ENCODE measurements around the gene SAPCD2. TPM values are rescaled to one million over a fixed set of nuclear protein-coding genes. Genes with fewer than 3 reads are reported as not detected.

Gene SAPCD2
- polyA plus RNA-seq, 3 donors = 0.03 to 3.1 (median 1.7) TPM

GRCh38 chr9:137032858-137033257 is 37.5 kb downstream of the SAPCD2 start:
- intact Hi-C loops (cut with micrococcal nuclease) = loop anchor here (5.0 to 10.0 kb wide), 6 partner anchors 34 to 246 kb away; partner anchors contain the start of genes AJM1 (in 1 of the 2), C8G (in 1 of the 2), CLIC3 (in 1 of the 2) and FBXW5 (in 1 of the 2)

More at GRCh38 chr9:137032858-137033257, 37.5 kb downstream of the SAPCD2 start:
- H3K36me3 Mint-ChIP-seq = peaks cover 3 to 19% of the 10 kb centered on the region in 2 donors
- Histone ChIP-seq H3K4me2 (replicated peaks; ENCODE audit: extremely low read depth, low read length, poor library complexity, severe bottlenecking) (peak overlapping the region; percentile 98), H4K20me1 (ENCODE audit: insufficient read depth, low read length) (peaks cover 47% of the 10 kb centered on the region), H3K27me3 (ENCODE audit: control insufficient read depth in 2 of 2, insufficient read depth in 2 of 2, low read length in 2 of 2) (no peaks in the 10 kb centered on the region), H3K4me1 (ENCODE audit: control insufficient read depth in 1 of 2, insufficient read depth in 2 of 2, low read length in 2 of 2) (peaks cover 63 to 76% of the 10 kb centered on the region in 2 donors), H3K9ac (ENCODE audit: insufficient read depth, low read length, poor library complexity, severe bottlenecking) (peak overlapping the region; percentile 77), H2AFZ (ENCODE audit: insufficient read depth, low read depth, low read length, poor library complexity, severe bottlenecking) (peak overlapping the region; percentile 22), H3K36me3 (replicated peaks in 1 of 2; ENCODE audit: control insufficient read depth in 1 of 2, insufficient read depth in 2 of 2, low read length in 2 of 2) (peaks cover 15 to 22% of the 10 kb centered on the region in 2 donors), H3K4me3 (replicated peaks in 1 of 3; ENCODE audit: low read depth in 2 of 3, low read length in 3 of 3) (peak overlapping the region; percentile 47 to 88 (median 68)), H3K79me2 (ENCODE audit: insufficient read depth, low read length) (peaks cover 75% of the 10 kb centered on the region), H3K27ac (ENCODE audit: low read depth in 1 of 2, low read length in 2 of 2) (peak overlapping the region; percentile 83 to 92), H3K9me3 (replicated peaks in 1 of 2; ENCODE audit: control insufficient read depth in 1 of 2, insufficient read depth in 1 of 2, low read length in 2 of 2) (no peaks in the 10 kb centered on the region)
- H3K4me1 Mint-ChIP-seq = peaks cover 53% of the 10 kb centered on the region
- peak overlapping the region; percentile 87 to 93 for H3K4me3 Mint-ChIP-seq
- no peaks in the 10 kb centered on the region for H3K9me3 Mint-ChIP-seq
- 5% methylated on average over 7 of the region's 10 CpGs for WGBS (ENCODE audit: insufficient coverage)
- peak; percentile 88 to 90 (median 89) for DNase-seq
- H3K27ac Mint-ChIP-seq = peak overlapping the region; percentile 86 to 94 (median 92)
- no peaks in the 10 kb centered on the region for H3K27me3 Mint-ChIP-seq (ENCODE audit: low read depth in 3 of 3)
- no peak for TF ChIP-seq CTCF (IDR thresholded peaks at IDR 0.05)

All from CD14-positive monocyte (primary cell).